Activated CD4-positive, alpha-beta T cell treated with anti-CD3 and anti-CD28 coated beads for 48 hours (primary cell): ENCODE measurements around the gene RNF144A.

Source experiments
- DNase-seq: peaks from one replicate; pipeline ENCODE4 v3.0.0-alpha.2; 2020

The RNF144A gene

GRCh38 chr2:6951046-6951445 is 33.8 kb downstream of the RNF144A start:
- DNase-seq, result no peak

DNA sequence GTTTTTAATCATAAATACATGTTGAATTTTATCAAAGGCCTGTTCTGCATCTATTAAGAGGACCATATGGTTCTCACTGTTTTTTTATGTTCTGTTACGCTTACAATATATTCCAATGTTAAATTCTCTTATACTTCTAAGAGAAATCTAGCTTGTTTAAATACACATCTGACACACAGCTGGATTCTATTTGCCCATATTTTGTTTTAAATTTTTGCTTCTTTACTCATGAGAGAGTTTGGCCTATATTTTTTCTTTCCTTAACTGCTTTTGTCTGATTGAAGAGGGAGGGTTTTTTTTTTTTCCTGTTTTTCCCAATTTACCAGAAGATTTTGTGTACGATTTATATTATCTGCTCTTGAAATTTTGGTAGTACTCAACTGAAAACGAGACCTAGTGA is 34.9 kb downstream of the RNF144A start:
- no peak for DNase-seq

DNA sequence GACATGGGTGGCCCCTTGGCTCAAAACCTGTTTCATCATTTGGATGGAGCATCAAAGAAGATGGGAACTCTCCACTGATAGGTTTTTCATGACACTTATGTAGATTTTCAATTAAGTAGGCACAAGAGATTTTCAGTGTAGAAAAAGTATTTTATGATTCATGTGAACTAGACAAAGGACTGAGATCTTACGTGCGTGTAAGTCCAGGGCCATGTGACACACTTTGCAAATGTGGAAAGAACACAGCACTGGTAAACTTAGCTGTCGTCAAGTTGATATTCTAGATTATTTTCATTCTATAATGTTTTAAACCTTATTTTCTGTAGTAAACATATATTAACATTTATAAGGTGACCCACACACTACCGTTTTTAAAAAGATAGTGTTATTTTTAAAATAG is 37.4 kb downstream of the RNF144A start:
- DNase-seq, result no peak

GRCh38 chr2:6955511-6956136 is 38.4 kb downstream of the RNF144A start:
- no peak for DNase-seq

DNA sequence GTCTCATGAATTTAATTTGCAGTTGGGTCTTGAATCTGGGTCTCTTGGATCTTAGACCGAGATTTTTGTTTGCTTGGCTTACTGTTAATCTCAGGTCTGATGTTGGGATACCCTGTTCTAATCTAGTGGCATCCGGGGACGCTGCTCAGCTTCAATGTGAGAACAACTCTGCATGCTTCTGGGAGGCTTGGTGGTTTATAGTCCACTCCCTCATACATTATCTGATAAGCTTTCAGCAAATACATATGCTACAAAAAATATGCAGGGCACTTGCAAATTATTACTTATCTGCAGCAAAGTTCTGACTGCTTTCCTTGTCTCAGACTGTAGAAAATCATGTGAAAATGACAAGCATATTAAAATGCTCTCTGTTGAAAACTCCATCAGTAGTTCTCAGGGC is 39.4 kb downstream of the RNF144A start:
- DNase-seq, result no peak

DNA sequence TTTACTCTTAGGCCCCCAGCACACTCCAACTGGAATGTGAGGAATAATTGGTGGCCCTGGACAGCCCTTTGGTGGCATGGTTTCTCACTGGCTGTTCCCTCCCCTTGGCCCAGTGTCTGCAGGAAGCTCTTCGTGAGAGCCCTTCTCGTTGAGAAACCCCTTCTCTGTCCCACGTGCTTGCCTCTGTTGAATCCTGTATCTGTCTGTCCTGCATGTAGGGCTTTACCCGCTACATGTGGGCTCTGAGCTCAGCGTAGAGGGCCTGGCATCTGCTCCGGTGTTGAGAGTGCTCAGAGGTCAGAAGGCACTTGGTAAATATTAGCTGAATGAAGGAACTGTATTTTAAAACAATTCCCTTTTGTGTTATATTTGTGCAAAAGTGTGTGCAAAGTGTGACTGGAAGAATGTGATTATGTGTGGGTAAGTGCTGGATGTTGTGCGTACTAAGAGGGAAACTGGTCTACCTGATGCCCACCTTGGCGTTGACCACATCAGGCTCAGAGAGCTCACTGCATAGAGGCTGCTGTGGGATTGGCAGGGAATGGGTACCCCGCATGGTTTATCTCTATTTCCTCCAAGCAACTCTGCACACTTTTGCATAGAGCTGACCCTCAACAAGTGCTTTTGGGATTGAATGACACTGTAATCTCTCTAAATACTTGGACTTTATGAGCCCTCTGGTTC is 40.0 kb downstream of the RNF144A start:
- DNase-seq, result no peak

DNA sequence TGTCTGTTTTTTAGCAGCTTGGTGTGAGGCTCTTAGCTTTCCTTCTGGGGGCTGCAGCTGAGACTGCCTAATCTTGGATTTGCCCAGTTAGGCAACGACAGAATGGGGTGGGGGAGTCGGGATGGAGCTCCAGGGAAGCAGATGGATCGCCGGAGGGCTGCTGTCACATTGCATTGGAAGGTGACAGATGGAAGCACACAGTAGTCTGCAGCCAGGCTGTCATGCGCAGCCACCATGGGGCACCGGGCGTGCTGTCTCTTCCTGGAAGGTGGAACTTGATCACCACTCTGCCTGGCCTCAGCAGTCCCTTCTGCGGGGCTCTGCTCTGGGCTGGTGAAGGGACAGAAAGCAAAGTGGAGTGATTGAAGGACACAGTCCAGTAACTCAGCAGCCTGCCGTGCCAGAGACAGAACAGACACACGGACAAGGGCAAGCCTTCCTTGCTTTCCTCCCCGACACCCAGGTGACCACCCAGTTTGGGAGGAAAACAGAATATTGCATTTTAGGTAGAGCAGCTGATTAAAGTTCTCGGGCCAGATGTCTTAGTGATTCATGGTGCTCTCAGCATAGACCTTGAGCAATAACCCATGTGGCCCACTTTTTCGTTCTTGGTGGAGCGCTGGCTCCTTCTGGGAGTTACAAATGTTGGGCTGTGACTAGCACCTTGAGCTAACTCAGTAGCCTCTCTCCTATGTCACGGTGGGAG is 40.9 kb downstream of the RNF144A start:
- DNase-seq, result no peak

DNA sequence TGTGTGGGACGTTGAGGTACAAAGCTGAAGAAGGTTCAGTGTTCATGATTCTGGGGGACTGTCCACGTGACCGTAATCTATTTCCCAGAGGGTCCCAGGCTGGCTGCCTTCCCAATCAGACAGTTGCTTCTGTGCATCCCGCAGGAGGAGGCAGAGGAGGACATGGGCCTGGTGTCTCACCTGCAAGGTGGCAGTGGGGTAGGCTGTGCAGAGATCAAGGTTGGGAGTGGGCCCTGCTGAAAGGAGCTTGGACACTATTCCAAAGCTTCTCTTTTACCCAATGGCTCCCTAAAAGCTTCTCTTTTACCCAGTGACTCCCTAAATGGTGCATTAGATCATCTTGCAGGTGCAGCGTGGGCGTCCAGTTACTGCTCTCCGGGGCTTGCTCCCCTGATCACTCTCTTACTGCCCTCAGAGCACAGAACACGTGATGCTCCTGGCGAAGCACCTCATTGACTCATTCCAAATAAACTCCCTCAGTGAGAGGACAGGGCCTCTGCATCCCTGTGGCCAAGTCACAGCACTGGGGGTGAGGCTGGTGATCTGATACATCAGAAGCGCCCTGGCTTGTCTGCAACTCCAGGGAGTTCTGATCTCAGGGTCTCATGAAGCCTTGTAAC is 41.5 kb downstream of the RNF144A start:
- no peak for DNase-seq

DNA sequence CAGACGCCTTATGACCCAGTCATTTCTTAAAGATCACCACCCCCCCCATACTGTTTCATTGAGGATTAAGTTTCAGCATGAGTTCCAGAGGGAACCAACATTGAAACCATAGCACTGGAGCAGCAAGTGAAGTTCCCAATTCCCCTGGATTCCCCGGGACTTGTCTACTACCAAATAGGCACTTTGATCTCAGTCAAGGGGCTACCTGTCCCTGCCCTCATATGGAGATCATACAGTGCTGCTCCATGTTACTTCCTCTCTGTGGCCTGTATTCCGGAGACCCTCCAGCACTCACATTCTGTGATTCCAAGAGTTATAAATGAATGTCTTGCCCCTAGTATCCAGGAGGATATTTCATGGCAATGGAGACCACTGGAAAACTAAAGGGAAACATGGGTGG is 42.5 kb downstream of the RNF144A start:
- DNase-seq, result no peak

- no peak for DNase-seq
Observed at GRCh38 chr2:6960659-6961058, 43.4 kb downstream of the RNF144A start.

GRCh38 chr2:6963727-6964126 is 46.5 kb downstream of the RNF144A start:
- DNase-seq, result no peak

GRCh38 chr2:6965071-6965795 is 48.0 kb downstream of the RNF144A start:
- no peak for DNase-seq

DNA sequence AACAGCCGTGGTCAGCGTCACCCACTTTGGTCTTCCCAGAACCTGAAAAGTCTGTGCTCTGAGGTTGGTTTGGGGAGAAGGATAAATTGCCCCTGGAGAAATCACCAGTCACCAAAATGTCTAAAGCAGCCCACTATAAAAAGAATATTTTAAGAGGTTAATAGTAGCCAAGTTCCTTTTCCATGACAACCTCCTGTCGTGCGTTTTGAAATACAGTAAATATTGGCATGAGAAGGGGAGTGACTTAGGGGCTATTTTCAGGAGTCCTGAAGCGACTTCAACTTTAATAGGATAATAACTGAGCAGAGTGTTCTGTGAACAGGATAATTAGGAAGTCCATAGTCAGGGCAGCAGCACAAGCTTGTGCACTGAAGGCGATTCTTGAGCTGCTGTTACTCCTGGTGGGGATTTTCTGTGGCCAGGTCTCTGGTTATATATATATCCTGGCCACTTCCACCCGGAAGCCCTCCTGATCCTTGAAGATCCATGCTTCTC is 49.3 kb downstream of the RNF144A start:
- DNase-seq, result no peak

DNA sequence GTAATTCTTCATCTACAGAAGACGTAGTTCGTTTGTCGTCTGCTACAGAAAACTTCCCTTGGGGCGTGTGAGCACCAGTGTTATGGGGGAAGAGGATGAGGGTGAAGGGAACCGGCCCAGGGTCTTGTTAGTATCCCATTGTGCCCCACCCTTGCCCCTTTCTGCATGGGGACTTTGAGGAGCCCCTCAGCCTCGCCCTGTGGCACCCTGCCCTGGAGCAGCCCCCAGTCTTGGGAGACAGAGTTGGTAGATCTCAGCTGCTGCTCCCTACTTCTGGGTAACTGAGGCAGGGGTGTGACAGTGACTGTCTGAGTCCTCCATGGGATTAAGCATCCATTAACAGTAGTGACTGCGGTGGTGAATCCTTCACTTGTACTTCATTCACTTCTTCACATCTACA is 50.1 kb downstream of the RNF144A start:
- no peak for DNase-seq

- no peak for DNase-seq
Observed at GRCh38 chr2:6968319-6969100, 51.3 kb downstream of the RNF144A start.

- DNase-seq, result no peak
Observed at GRCh38 chr2:6970551-6970950, 53.3 kb downstream of the RNF144A start.

DNA sequence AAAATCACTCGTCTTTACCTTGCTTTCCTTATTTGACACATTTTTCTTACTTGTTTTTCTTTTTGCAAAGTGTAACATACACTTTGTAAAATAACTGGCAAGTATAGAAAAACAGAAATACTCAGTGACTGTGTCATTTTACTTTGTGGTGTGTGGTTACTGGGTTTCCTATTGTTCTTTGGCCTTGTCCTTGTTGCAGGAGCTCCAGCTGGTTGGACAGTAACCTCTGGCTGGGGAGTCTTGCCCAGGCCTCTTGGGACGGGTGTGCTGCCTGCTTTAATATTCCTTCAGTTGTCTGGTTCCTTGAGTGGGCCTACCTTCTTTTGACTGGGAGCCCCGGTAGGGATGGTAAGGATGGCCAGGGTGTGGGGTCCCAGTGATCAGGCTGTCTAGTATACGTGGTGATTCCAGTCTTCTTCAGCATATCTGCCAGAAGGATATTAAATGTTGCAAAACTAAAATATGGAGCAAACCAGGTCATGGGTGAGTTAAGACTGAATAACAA is 53.8 kb downstream of the RNF144A start:
- no peak for DNase-seq

- no peak for DNase-seq
Observed at GRCh38 chr2:6971502-6971901, 54.3 kb downstream of the RNF144A start.

DNA sequence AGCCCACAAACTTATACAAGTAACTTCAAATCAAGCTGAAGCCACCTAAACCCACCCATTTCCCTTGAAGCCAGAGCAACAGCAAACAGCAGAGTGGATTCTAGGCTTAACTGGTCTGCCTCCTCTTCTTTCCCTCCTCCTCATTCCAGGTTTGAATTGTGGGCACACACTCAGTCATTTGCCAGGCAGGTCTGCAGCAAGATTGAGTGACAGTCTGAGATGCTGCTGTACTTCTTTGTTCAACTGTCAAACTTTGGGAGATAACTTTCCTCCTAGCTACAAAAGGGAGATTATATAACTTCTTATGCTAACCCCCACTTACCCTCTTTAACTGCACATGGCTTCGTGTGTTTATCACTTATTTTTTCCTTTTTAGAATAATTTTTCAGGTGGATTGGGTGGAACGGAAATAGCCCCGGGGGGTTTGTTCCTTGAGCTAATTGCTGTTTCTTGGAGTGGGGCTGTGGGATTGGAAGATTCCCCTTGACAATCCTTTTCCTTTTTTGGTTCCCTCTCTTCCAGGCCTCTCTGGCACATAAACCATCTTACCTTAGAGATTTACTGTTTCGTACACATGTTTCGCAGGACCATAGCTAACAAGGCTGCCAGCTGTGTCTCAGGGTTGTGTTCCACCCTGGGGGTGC is 55.0 kb downstream of the RNF144A start:
- no peak for DNase-seq

DNA sequence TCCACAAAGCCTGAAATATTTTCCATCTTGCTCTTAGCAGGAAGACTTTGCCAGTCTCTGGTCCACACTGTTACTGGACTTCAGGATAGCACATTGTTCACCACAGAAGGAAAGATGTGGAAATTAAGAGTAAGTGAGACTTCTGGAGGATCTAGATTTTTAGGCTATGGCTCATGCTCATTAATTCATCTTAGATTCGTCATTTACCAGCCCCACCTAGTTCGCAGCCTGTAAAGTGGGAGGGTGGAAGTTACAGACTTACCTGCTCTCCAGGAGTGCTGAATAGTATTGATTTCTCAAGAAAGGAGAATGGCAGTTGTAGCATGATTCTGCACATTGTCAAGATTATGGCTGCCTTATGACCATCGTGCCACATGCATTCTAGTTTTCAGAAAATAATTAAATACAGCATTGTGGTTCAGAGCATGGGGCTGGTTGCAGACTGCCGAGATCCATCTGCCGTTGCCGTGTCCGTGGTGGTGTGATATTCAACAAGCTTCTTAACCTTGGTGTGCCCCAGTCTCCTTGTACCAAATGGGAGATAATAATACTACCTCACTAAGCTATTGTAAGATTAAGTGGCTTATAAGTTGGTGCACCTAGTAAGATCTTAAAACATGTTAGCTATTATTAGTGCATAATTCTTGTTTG is 56.8 kb downstream of the RNF144A start:
- no peak for DNase-seq

GRCh38 chr2:6975988-6976387 is 58.8 kb downstream of the RNF144A start:
- DNase-seq, result no peak
